Brain microvascular endothelial cell (primary cell): ENCODE measurements around the gene VWDE.
"Not testable (repeated sequence)": the region's sequence is repeated elsewhere in the genome, so short reads cannot be mapped to it uniquely, and the experiment has no call there.

Experiments used
- DNase-seq: peaks from one replicate; pipeline ENCODE4 v3.0.0-alpha.2; 2020
- H3K27ac ChIP-seq: fragments of 250-450 bp; sonication (Bioruptor Pico); 2 replicates; pipeline ENCODE4 v1.5.1; 2020; ENCODE audit warnings: mild to moderate bottlenecking, moderate library complexity
- H3K27me3 ChIP-seq: fragments of 250-450 bp; sonication (Bioruptor Pico); replicated peaks from 2 replicates; pipeline ENCODE4 v1.5.1; 2020; ENCODE audit warnings: mild to moderate bottlenecking
- H3K36me3 ChIP-seq: fragments of 250-450 bp; sonication (Bioruptor Pico); replicated peaks from 2 replicates; pipeline ENCODE4 v1.5.1; 2020; ENCODE audit warnings: mild to moderate bottlenecking
- H3K4me3 ChIP-seq: 2 replicates; pipeline ENCODE4 v1.5.1; 2011; ENCODE audit warnings: low read depth, mild to moderate bottlenecking, control low read depth, low read length, moderate library complexity
- in situ Hi-C: cut with HindIII; loops from 2 replicates; pipeline ENCODE4 v1.10.0; 2017; ENCODE audit warnings: low sequenced_read_pairs, low pct_ligation_motif_present
- TF ChIP-seq, protein P1 (sequence below): IDR thresholded peaks from 2 replicates; pipeline ENCODE4 v1.5.1; 2011; ENCODE audit warnings: low read depth, mild to moderate bottlenecking, moderate library complexity, low read length, control low read depth, inconsistent platforms; ENCODE audit errors: missing control alignments

Gene VWDE

GRCh38 chr7:12410523-12410922 lies 6.9 kb upstream of the VWDE start:
- no peak for DNase-seq
- H3K27ac ChIP-seq = no peak overlapping the region
- no peaks in the 10 kb centered on the region for H3K36me3 ChIP-seq
- no peak overlapping the region for H3K4me3 ChIP-seq
- no peaks in the 10 kb centered on the region for H3K27me3 ChIP-seq
- TF ChIP-seq, protein P1, sequence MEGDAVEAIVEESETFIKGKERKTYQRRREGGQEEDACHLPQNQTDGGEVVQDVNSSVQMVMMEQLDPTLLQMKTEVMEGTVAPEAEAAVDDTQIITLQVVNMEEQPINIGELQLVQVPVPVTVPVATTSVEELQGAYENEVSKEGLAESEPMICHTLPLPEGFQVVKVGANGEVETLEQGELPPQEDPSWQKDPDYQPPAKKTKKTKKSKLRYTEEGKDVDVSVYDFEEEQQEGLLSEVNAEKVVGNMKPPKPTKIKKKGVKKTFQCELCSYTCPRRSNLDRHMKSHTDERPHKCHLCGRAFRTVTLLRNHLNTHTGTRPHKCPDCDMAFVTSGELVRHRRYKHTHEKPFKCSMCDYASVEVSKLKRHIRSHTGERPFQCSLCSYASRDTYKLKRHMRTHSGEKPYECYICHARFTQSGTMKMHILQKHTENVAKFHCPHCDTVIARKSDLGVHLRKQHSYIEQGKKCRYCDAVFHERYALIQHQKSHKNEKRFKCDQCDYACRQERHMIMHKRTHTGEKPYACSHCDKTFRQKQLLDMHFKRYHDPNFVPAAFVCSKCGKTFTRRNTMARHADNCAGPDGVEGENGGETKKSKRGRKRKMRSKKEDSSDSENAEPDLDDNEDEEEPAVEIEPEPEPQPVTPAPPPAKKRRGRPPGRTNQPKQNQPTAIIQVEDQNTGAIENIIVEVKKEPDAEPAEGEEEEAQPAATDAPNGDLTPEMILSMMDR = no peak
- in situ Hi-C loops = no loop called here

DNA sequence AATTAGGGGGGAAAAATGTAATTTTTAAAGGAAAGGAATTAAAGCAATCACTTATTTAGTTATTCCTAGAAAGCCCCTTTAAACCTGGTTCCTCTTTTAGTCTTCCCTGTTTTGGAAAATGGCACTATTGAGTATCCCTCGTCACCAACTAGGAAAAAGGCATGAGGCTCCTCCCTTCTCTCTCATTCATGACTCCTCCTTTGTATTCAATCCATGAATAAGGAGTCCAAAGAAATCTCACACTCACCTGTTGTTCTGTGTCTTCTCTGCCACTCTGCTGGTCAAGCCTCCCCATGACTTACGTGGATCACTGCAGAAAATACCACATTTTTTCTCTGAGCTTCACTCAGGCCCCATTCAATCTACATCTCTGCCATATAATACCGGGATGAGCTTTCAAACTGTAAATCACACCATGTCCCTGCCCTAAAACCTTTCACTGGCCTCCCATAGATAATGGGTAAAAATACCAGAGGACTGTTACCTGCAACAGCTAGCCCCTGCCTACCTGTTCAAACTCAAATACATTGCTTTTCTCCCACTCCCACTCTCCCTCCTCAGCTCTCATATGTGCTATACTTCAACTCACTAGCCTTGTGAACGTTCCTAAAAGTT lies 5.5 kb upstream of the VWDE start:
- Histone ChIP-seq H3K4me3 (no peak overlapping the region), H3K27ac (no peak overlapping the region), H3K27me3 (no peaks in the 10 kb centered on the region), H3K36me3 (no peaks in the 10 kb centered on the region)
- in situ Hi-C loops = no loop called here
- TF ChIP-seq, protein P1 = no peak
- DNase-seq = no peak

- DNase-seq, H3K4me3 ChIP-seq, H3K36me3 ChIP-seq, H3K27me3 ChIP-seq, H3K27ac ChIP-seq, in situ Hi-C loops: not testable (repeated sequence)
These were observed 4.0 kb upstream of the VWDE start for GRCh38 chr7:12407652-12408051.

DNA sequence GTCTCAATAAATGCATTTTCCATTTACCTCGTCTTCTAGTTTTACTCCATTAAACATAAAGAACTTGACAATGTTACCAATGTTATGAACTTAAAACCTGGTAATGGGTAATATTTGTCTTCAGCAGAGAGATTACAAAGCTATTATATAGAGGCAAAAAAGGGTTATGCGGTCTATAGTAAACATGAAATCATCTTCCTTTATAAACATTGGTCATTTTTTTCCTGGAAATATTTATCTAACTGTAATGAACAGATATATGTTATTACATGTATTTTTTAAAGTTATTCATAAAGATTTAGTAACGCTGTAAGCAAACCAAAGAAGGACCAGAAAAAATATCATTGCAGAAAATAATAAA lies 1.3 kb downstream of the VWDE start:
- no peaks in the 10 kb centered on the region for H3K27me3 ChIP-seq
- no peaks in the 10 kb centered on the region for H3K36me3 ChIP-seq
- H3K4me3 ChIP-seq = no peak overlapping the region
- H3K27ac ChIP-seq = no peak overlapping the region
- TF ChIP-seq, protein P1 = no peak
- no peak for DNase-seq
- in situ Hi-C loops = no loop called here

DNA sequence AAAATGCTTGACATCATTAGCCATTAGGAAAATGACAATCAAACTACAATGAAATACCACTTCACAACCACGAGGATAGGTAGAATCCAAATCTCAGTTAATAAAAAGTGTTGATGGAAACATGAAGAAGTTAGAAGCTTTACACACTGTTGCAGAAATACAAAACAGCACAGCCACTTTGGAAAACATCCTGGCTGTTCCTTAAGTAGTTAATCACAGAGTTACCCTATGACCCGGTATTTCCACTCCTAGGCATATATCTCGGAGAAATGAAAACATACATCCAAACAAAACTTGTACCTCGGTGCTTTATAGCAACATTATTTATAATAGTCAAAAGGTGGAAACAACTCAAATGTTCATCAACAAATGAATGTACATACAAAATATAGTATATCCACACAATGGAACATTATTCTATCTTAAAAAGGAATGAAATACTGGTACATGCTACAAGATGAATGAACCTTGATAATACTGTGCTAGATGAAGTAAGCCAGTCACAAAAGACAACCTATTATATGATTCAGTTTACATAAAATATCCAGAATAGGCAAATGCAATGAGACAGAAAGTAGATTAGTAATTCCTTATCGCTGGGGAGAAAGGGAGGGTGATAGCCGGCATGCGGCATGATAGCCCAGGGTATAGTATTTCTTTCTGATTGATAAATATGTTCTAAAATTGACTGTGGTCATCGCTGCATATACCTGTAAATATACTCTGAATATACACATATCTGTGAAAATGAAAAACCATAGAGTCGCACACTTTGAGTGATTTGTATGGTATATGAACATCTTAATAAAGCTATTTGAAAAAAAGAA lies 1.9 kb downstream of the VWDE start:
- Histone ChIP-seq H3K36me3 (no peaks in the 10 kb centered on the region), H3K27me3 (no peaks in the 10 kb centered on the region), H3K4me3 (no peak overlapping the region), H3K27ac (no peak overlapping the region)
- TF ChIP-seq, protein P1 = no peak
- no peak for DNase-seq
- in situ Hi-C loops = no loop called here

DNA sequence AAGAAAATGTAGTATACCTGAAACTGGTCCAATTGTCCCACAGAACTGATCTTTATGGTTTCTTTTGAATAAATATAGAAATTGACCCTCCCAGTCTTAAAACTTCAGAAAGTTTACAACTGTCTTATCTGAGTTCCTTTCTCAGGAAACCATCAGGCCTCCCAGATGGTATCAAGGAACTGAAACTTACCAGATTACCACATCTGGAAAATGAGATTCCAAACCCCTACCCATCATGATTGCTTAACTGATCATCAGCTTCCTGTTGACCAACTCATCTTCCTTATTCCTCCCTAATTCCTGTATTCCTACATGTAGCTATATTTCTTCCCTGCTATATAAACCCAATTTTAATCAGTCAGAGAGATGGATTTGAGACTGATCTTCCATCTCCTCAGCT lies 5.5 kb downstream of the VWDE start:
- H3K27me3 ChIP-seq = no peaks in the 10 kb centered on the region
- no peak overlapping the region for H3K27ac ChIP-seq
- no peak overlapping the region for H3K4me3 ChIP-seq
- no peaks in the 10 kb centered on the region for H3K36me3 ChIP-seq
- TF ChIP-seq, protein P1 = no peak
- in situ Hi-C loops = no loop called here
- DNase-seq = no peak
